H9 (cell line): Measurements from ENCODE around the gene EYA4. TPM values are rescaled to one million over a fixed set of nuclear protein-coding genes. Genes with fewer than 3 reads are reported as not detected.

Experiments used
- DNase-seq: peaks from one replicate; pipeline ENCODE4 v3.0.0-alpha.2; 2017
- H2AFZ ChIP-seq: one replicate; pipeline ENCODE4 v1.6.1; 2013; ENCODE audit warnings: mild to moderate bottlenecking, low read length, control low read depth, moderate library complexity
- H2AK5ac ChIP-seq: 2 replicates; pipeline ENCODE4 v1.6.1; 2013; ENCODE audit warnings: low read length, control low read depth, mixed read lengths; ENCODE audit not compliant: insufficient read length
- H2BK120ac ChIP-seq: one replicate; pipeline ENCODE4 v1.6.1; 2013; ENCODE audit warnings: low read depth, mild to moderate bottlenecking, low read length, control low read depth, inconsistent platforms; ENCODE audit not compliant: poor library complexity, severe bottlenecking
- H2BK12ac ChIP-seq: 2 replicates; pipeline ENCODE4 v1.6.1; 2013; ENCODE audit warnings: low read length, control low read depth, mixed read lengths, low read depth; ENCODE audit not compliant: insufficient read length
- H2BK15ac ChIP-seq: 2 replicates; pipeline ENCODE4 v1.6.1; 2013; ENCODE audit warnings: low read depth, low read length, control low read depth
- H2BK20ac ChIP-seq: one replicate; pipeline ENCODE4 v1.6.1; 2013; ENCODE audit warnings: low read depth, mild to moderate bottlenecking, low read length, control low read depth, inconsistent platforms; ENCODE audit not compliant: poor library complexity, severe bottlenecking
- H2BK5ac ChIP-seq: 2 replicates; pipeline ENCODE4 v1.6.1; 2013; ENCODE audit warnings: low read length, control low read depth, mixed read lengths; ENCODE audit not compliant: insufficient read length
- H3K14ac ChIP-seq: 2 replicates; pipeline ENCODE4 v1.6.1; 2013; ENCODE audit warnings: low read length, control low read depth; ENCODE audit not compliant: insufficient read depth
- H3K18ac ChIP-seq: 2 replicates; pipeline ENCODE4 v1.6.1; 2013; ENCODE audit warnings: low read depth, mild to moderate bottlenecking, mixed read lengths, low read length, control low read depth; ENCODE audit not compliant: insufficient read length
- H3K23ac ChIP-seq: 2 replicates; pipeline ENCODE4 v1.6.1; 2013; ENCODE audit warnings: low read length, control low read depth, mixed read lengths, low read depth; ENCODE audit not compliant: insufficient read length
- H3K23me2 ChIP-seq: 2 replicates; pipeline ENCODE4 v1.6.1; 2013; ENCODE audit warnings: low read depth, mild to moderate bottlenecking, mixed read lengths, low read length, control low read depth; ENCODE audit not compliant: insufficient read length, poor library complexity, severe bottlenecking
- H3K27ac ChIP-seq: 2 replicates; pipeline ENCODE4 v1.5.1; 2013; ENCODE audit warnings: low read length, control low read depth, mixed read lengths, low read depth; ENCODE audit not compliant: insufficient read length
- H3K27me3 ChIP-seq: 2 replicates; pipeline ENCODE4 v1.6.1; 2013; ENCODE audit warnings: low read length, control low read depth, inconsistent platforms; ENCODE audit not compliant: insufficient read depth
- H3K4ac ChIP-seq: 2 replicates; pipeline ENCODE4 v1.6.1; 2013; ENCODE audit warnings: low read depth, mild to moderate bottlenecking, control low read depth, inconsistent platforms, low read length, moderate library complexity
- H3K4me1 ChIP-seq: 2 replicates; pipeline ENCODE4 v1.6.1; 2013; ENCODE audit warnings: low read length, control low read depth, inconsistent platforms; ENCODE audit not compliant: insufficient read depth
- H3K4me2 ChIP-seq: 2 replicates; pipeline ENCODE4 v1.6.1; 2013; ENCODE audit warnings: low read length, control low read depth, mixed read lengths; ENCODE audit not compliant: insufficient read length, insufficient read depth
- H3K56ac ChIP-seq: 2 replicates; pipeline ENCODE4 v1.6.1; 2013; ENCODE audit warnings: low read depth, mild to moderate bottlenecking, mixed read lengths, low read length, control low read depth; ENCODE audit not compliant: insufficient read length
- H3K79me1 ChIP-seq: 2 replicates; pipeline ENCODE4 v1.6.1; 2013; ENCODE audit warnings: low read depth, mild to moderate bottlenecking, moderate library complexity, low read length, control low read depth, inconsistent platforms; ENCODE audit not compliant: insufficient read depth, poor library complexity, severe bottlenecking
- H3K79me2 ChIP-seq: 2 replicates; pipeline ENCODE4 v1.6.1; 2013; ENCODE audit warnings: low read length, control low read depth, inconsistent platforms; ENCODE audit not compliant: insufficient read depth
- H3K9ac ChIP-seq: 2 replicates; pipeline ENCODE4 v1.6.1; 2013; ENCODE audit warnings: low read length, control low read depth, mixed read lengths; ENCODE audit not compliant: insufficient read length; ENCODE audit errors: extremely low read depth
- H3K9me3 ChIP-seq: one replicate; pipeline ENCODE4 v1.6.1; 2013; ENCODE audit warnings: low read depth, low read length, inconsistent platforms; ENCODE audit not compliant: control insufficient read depth
- H3T11ph ChIP-seq: one replicate; pipeline ENCODE4 v1.6.1; 2013; ENCODE audit warnings: mild to moderate bottlenecking, low read length, control low read depth, inconsistent platforms
- H4K20me1 ChIP-seq: one replicate; pipeline ENCODE4 v1.6.1; 2013; ENCODE audit not compliant: control insufficient read depth, insufficient read length, insufficient read depth
- H4K5ac ChIP-seq: 2 replicates; pipeline ENCODE4 v1.6.1; 2013; ENCODE audit warnings: low read depth, mild to moderate bottlenecking, mixed read lengths, low read length, control low read depth; ENCODE audit not compliant: insufficient read length
- H4K8ac ChIP-seq: replicated peaks from 2 replicates; pipeline ENCODE4 v1.6.1; 2013; ENCODE audit warnings: low read length, control low read depth, mixed read lengths, low read depth; ENCODE audit not compliant: insufficient read length
- H4K91ac ChIP-seq: 2 replicates; pipeline ENCODE4 v1.6.1; 2013; ENCODE audit warnings: low read depth, mild to moderate bottlenecking, moderate library complexity, mixed read lengths, low read length, control low read depth; ENCODE audit not compliant: insufficient read length
- H3K27ac Mint-ChIP-seq, 3 experiments: 2 replicates in 2 of 3; 3 replicates in 1 of 3; pipeline ENCODE4 v1.8.0; 2020 to 2021; ENCODE audit warnings: mixed read lengths in 3 of 3, mild to moderate bottlenecking in 1 of 3, moderate library complexity in 1 of 3
- H3K27me3 Mint-ChIP-seq: 2 replicates; pipeline ENCODE4 v1.8.0; 2021; ENCODE audit warnings: low read depth, mild to moderate bottlenecking, moderate library complexity, mixed read lengths
- H3K36me3 Mint-ChIP-seq, 3 experiments: 2 replicates in 2 of 3; 3 replicates in 1 of 3; pipeline ENCODE4 v1.8.0; 2020 to 2021; ENCODE audit warnings: low read depth in 3 of 3, mixed read lengths in 3 of 3; ENCODE audit not compliant: insufficient read depth in 1 of 3
- H3K4me1 Mint-ChIP-seq, 2 experiments: 2 replicates each; pipeline ENCODE4 v1.8.0; 2020; ENCODE audit warnings: mixed read lengths in 2 of 2
- H3K4me3 Mint-ChIP-seq, 2 experiments: 2 replicates in 1 of 2; 3 replicates in 1 of 2; pipeline ENCODE4 v1.8.0; 2020 to 2021; ENCODE audit warnings: mild to moderate bottlenecking in 2 of 2, mixed read lengths in 2 of 2, moderate library complexity in 1 of 2
- H3K9me3 Mint-ChIP-seq, 2 experiments: 2 replicates in 1 of 2; 3 replicates in 1 of 2; pipeline ENCODE4 v1.8.0; 2020; ENCODE audit warnings: mild to moderate bottlenecking in 2 of 2, mixed read lengths in 2 of 2, moderate library complexity in 1 of 2
- WGBS: extraction: QIAGEN DNeasy Blood & Tissue Kit; methylation state at CpG from one replicate; pipeline ENCODE4 v1.1.7; 2013; ENCODE audit warnings: missing lambda C conversion rate, low lambda C conversion rate, mixed read lengths; ENCODE audit not compliant: insufficient read length; ENCODE audit errors: extremely low coverage; 5-methylcytosine and 5-hydroxymethylcytosine counted together
- total RNA-seq: library from RNA; stranded (reverse); gene quantifications from 2 replicates; pipeline ENCODE4 v1.2.1, GENCODE V29; 2021
- TF ChIP-seq, protein P1 (sequence below): fragments of 200-600 bp; sonication (generic); conservative IDR thresholded peaks from 3 replicates; pipeline ENCODE4 v1.8.0; 2021; ENCODE audit warnings: antibody characterized with exemption, mild to moderate bottlenecking

EYA4 gene
- total RNA-seq, 1 experiment from 2014 or later = 0.26 TPM

GRCh38 chr6:133408543-133408942, 167.4 kb downstream of the EYA4 start:
- no peaks in the 10 kb centered on the region for H3K36me3 Mint-ChIP-seq
- H3K27ac Mint-ChIP-seq = no peak overlapping the region
- TF ChIP-seq, protein P1, sequence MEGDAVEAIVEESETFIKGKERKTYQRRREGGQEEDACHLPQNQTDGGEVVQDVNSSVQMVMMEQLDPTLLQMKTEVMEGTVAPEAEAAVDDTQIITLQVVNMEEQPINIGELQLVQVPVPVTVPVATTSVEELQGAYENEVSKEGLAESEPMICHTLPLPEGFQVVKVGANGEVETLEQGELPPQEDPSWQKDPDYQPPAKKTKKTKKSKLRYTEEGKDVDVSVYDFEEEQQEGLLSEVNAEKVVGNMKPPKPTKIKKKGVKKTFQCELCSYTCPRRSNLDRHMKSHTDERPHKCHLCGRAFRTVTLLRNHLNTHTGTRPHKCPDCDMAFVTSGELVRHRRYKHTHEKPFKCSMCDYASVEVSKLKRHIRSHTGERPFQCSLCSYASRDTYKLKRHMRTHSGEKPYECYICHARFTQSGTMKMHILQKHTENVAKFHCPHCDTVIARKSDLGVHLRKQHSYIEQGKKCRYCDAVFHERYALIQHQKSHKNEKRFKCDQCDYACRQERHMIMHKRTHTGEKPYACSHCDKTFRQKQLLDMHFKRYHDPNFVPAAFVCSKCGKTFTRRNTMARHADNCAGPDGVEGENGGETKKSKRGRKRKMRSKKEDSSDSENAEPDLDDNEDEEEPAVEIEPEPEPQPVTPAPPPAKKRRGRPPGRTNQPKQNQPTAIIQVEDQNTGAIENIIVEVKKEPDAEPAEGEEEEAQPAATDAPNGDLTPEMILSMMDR = no peak
- no CpG with 5 or more reads among the region's 3 CpGs for WGBS
- Histone ChIP-seq H2AK5ac (no peak overlapping the region), H4K5ac (no peak overlapping the region), H2BK15ac (no peak overlapping the region), H2AFZ (no peak overlapping the region), H3K23me2 (peaks cover 2% of the 10 kb centered on the region), H3K9ac (no peak overlapping the region), H2BK20ac (no peak overlapping the region), H2BK5ac (no peak overlapping the region), H3K27me3 (no peaks in the 10 kb centered on the region), H3K4me2 (no peak overlapping the region), H2BK12ac (no peak overlapping the region), H3T11ph (no peak overlapping the region), H3K79me2 (no peaks in the 10 kb centered on the region), H3K18ac (no peak overlapping the region), H3K14ac (no peak overlapping the region), H3K79me1 (no peaks in the 10 kb centered on the region), H4K8ac (no peak overlapping the region), H4K20me1 (no peaks in the 10 kb centered on the region), H3K9me3 (no peaks in the 10 kb centered on the region), H3K27ac (no peak overlapping the region), H3K4me1 (no peaks in the 10 kb centered on the region), H4K91ac (no peak overlapping the region), H3K23ac (no peak overlapping the region), H3K56ac (no peak overlapping the region), H3K4ac (no peak overlapping the region), H2BK120ac (no peak overlapping the region)
- no peaks in the 10 kb centered on the region for H3K9me3 Mint-ChIP-seq
- H3K4me1 Mint-ChIP-seq = peaks cover 18 to 29% of the 10 kb centered on the region in 2 experiments
- H3K4me3 Mint-ChIP-seq = no peak overlapping the region
- DNase-seq = no peak
- no peaks in the 10 kb centered on the region for H3K27me3 Mint-ChIP-seq
